CD14-positive monocyte (primary cell): ENCODE data around the gene NEURL1B. TPM values are rescaled to one million over a fixed set of nuclear protein-coding genes. Genes with fewer than 3 reads are reported as not detected.
A peak's percentile ranks its signal among the peaks of the same experiment; 100 is the strongest.

Source experiments
- DNase-seq, 3 donors: peaks; one replicate each; pipeline ENCODE4 v3.0.0-alpha.2; 2011 to 2022
- H2AFZ ChIP-seq: 2 replicates; pipeline ENCODE4 v1.6.0; 2012; ENCODE audit warnings: mild to moderate bottlenecking, low read depth, low read length, inconsistent platforms; ENCODE audit not compliant: insufficient read depth, poor library complexity, severe bottlenecking
- H3K27ac ChIP-seq, 2 donors: 1 replicate in 1 of 2; 2 replicates in 1 of 2; pipeline ENCODE4 v1.5.1; 2012 to 2013; ENCODE audit warnings: low read length in 2 of 2, control low read depth in 1 of 2, inconsistent platforms in 1 of 2, low read depth in 1 of 2, mild to moderate bottlenecking in 1 of 2
- H3K27me3 ChIP-seq, 2 donors: one replicate each; pipeline versions ENCODE4 v1.6.0 to v1.6.1; 2011 to 2013; ENCODE audit warnings: low read length in 2 of 2; ENCODE audit not compliant: control insufficient read depth in 2 of 2, insufficient read depth in 2 of 2
- H3K36me3 ChIP-seq, 2 donors: replicated peaks in 1 of 2; 1 replicate in 1 of 2; 2 replicates in 1 of 2; pipeline versions ENCODE4 v1.5.1 to v1.6.1; 2012 to 2013; ENCODE audit warnings: low read length in 2 of 2, control low read depth in 1 of 2, inconsistent platforms in 1 of 2, mild to moderate bottlenecking in 1 of 2; ENCODE audit not compliant: insufficient read depth in 2 of 2, control insufficient read depth in 1 of 2
- H3K4me1 ChIP-seq, 2 donors: 1 replicate in 1 of 2; 2 replicates in 1 of 2; pipeline versions ENCODE4 v1.5.1 to v1.6.1; 2012 to 2013; ENCODE audit warnings: low read length in 2 of 2, control low read depth in 1 of 2, inconsistent platforms in 1 of 2, mild to moderate bottlenecking in 1 of 2, moderate library complexity in 1 of 2; ENCODE audit not compliant: insufficient read depth in 2 of 2, control insufficient read depth in 1 of 2
- H3K4me2 ChIP-seq: replicated peaks from 2 replicates; pipeline ENCODE3; 2012; ENCODE audit warnings: low read length, moderate library complexity, mild to moderate bottlenecking; ENCODE audit not compliant: poor library complexity, severe bottlenecking; ENCODE audit errors: extremely low read depth
- H3K4me3 ChIP-seq, 3 experiments: fragments of 200-600 bp in 1 of 3; sonication (generic) in 1 of 3; replicated peaks in 1 of 3; 1 replicate in 2 of 3; 2 replicates in 1 of 3; pipeline ENCODE4 v1.5.1; 2011 to 2013; ENCODE audit warnings: low read length in 3 of 3, mild to moderate bottlenecking in 3 of 3, control low read depth in 2 of 3, low read depth in 2 of 3, inconsistent platforms in 1 of 3, moderate library complexity in 1 of 3
- H3K79me2 ChIP-seq: 2 replicates; pipeline ENCODE4 v1.6.0; 2012; ENCODE audit warnings: mild to moderate bottlenecking, control low read depth, inconsistent platforms, low read length, moderate library complexity; ENCODE audit not compliant: insufficient read depth
- H3K9ac ChIP-seq: 2 replicates; pipeline ENCODE4 v1.6.0; 2017; ENCODE audit warnings: low read length, mild to moderate bottlenecking; ENCODE audit not compliant: insufficient read depth, poor library complexity, severe bottlenecking
- H3K9me3 ChIP-seq, 2 donors: replicated peaks in 1 of 2; 1 replicate in 1 of 2; 2 replicates in 1 of 2; pipeline versions ENCODE4 v1.5.1 to v1.6.1; 2012 to 2013; ENCODE audit warnings: low read length in 2 of 2, control low read depth in 1 of 2; ENCODE audit not compliant: control insufficient read depth in 1 of 2, insufficient read depth in 1 of 2
- H4K20me1 ChIP-seq: 2 replicates; pipeline ENCODE4 v1.6.0; 2012; ENCODE audit warnings: mild to moderate bottlenecking, low read length, control low read depth, moderate library complexity; ENCODE audit not compliant: insufficient read depth
- H3K27ac Mint-ChIP-seq, 7 donors: one replicate each; pipeline ENCODE4 v1.8.0; 2020; ENCODE audit warnings: mild to moderate bottlenecking in 7 of 7, mixed read lengths in 7 of 7, moderate library complexity in 6 of 7, inconsistent platforms in 2 of 7
- H3K27me3 Mint-ChIP-seq, 3 donors: one replicate each; pipeline ENCODE4 v1.8.0; 2021 to 2022; ENCODE audit warnings: low read depth in 3 of 3, mild to moderate bottlenecking in 3 of 3, mixed read lengths in 3 of 3, moderate library complexity in 3 of 3, inconsistent platforms in 1 of 3
- H3K36me3 Mint-ChIP-seq, 2 donors: one replicate each; pipeline ENCODE4 v1.8.0; 2020; ENCODE audit warnings: mixed read lengths in 2 of 2, inconsistent platforms in 1 of 2, mild to moderate bottlenecking in 1 of 2
- H3K4me1 Mint-ChIP-seq: one replicate; pipeline ENCODE4 v1.8.0; 2020; ENCODE audit warnings: mild to moderate bottlenecking, mixed read lengths
- H3K4me3 Mint-ChIP-seq, 2 donors: one replicate each; pipeline ENCODE4 v1.8.0; 2020; ENCODE audit warnings: mild to moderate bottlenecking in 2 of 2, mixed read lengths in 2 of 2, moderate library complexity in 1 of 2
- H3K9me3 Mint-ChIP-seq, 7 donors: one replicate each; pipeline ENCODE4 v1.8.0; 2020 to 2022; ENCODE audit warnings: mixed read lengths in 7 of 7, mild to moderate bottlenecking in 6 of 7, moderate library complexity in 6 of 7, inconsistent platforms in 2 of 7
- WGBS: methylation state at CpG from one replicate; pipeline ENCODE4 v1.1.5; 2013; ENCODE audit warnings: missing lambda C conversion rate; ENCODE audit not compliant: insufficient coverage; 5-methylcytosine and 5-hydroxymethylcytosine counted together
- intact Hi-C, 2 donors: fragments of 100-400 bp; cut with micrococcal nuclease; formaldehyde crosslinking; loops; one replicate each; pipeline versions ENCODE4 v1.15.0 to v1.15.1; 2023
- polyA plus RNA-seq, 3 donors: library from polyadenylated mRNA; depleted of rRNA in 1 of 3; unstranded in 2 of 3; stranded (reverse) in 1 of 3; fragments of 300-500 nt in 2 of 3; fragments of >200 nt in 1 of 3; fragmentation: Illumina TruSeq in 2 of 3; gene quantifications; 1 replicate in 2 of 3; 2 replicates in 1 of 3; pipeline ENCODE4 v1.2.3, GENCODE V29; 2012 to 2021
- TF ChIP-seq, protein P1 (sequence below): fragments of 200-600 bp; IDR thresholded peaks from one replicate; pipeline ENCODE4 v1.8.0; 2022; ENCODE audit warnings: antibody characterized with exemption, mild to moderate bottlenecking

NEURL1B gene
- polyA plus RNA-seq, 3 donors, result 0.01 TPM; not detected in 2

DNA sequence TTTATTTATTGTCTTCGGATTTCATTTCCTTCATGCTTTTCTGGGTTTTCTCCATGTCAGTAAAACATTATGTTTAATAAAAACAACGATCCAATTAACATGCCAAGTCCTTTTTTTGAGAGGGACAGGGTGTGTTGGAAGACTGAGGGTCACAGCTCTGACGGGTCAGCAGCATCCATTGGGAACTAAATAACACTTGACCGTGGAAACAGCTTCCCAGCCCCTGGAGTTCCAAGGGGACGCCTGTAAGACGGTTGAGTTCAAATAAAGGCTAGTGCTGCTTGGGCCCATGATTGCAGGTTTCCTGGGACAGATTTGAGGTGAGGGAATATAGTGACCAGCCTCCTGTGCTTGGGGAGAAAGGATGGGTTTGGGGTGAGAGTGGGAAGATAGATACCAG is 30.4 kb upstream of the NEURL1B start:
- no peaks in the 10 kb centered on the region for H3K79me2 ChIP-seq
- WGBS, result 91% methylated on average over 4 of the region's 6 CpGs
- Mint-ChIP-seq H3K4me3 (no peak overlapping the region), H3K36me3 (no peaks in the 10 kb centered on the region), H3K27me3 (peaks cover 6 to 10% (median 7%) of the 10 kb centered on the region in 3 donors), H3K4me1 (no peaks in the 10 kb centered on the region), H3K9me3 (peaks cover 0 to 15% (median 9%) of the 10 kb centered on the region in 7 donors), H3K27ac (no peak overlapping the region)
- peaks cover 0 to 7% of the 10 kb centered on the region in 2 donors for H3K9me3 ChIP-seq
- H3K27me3 ChIP-seq, result no peaks in the 10 kb centered on the region
- H4K20me1 ChIP-seq, result no peaks in the 10 kb centered on the region
- no peak overlapping the region for H3K27ac ChIP-seq
- H3K4me3 ChIP-seq, result no peak overlapping the region
- DNase-seq, result no peak
- H2AFZ ChIP-seq, result no peak overlapping the region
- intact Hi-C loops, result no loop called here
- no peak overlapping the region for H3K9ac ChIP-seq
- H3K4me1 ChIP-seq, result no peaks in the 10 kb centered on the region
- no peak overlapping the region for H3K4me2 ChIP-seq
- TF ChIP-seq, protein P1, sequence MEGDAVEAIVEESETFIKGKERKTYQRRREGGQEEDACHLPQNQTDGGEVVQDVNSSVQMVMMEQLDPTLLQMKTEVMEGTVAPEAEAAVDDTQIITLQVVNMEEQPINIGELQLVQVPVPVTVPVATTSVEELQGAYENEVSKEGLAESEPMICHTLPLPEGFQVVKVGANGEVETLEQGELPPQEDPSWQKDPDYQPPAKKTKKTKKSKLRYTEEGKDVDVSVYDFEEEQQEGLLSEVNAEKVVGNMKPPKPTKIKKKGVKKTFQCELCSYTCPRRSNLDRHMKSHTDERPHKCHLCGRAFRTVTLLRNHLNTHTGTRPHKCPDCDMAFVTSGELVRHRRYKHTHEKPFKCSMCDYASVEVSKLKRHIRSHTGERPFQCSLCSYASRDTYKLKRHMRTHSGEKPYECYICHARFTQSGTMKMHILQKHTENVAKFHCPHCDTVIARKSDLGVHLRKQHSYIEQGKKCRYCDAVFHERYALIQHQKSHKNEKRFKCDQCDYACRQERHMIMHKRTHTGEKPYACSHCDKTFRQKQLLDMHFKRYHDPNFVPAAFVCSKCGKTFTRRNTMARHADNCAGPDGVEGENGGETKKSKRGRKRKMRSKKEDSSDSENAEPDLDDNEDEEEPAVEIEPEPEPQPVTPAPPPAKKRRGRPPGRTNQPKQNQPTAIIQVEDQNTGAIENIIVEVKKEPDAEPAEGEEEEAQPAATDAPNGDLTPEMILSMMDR, result no peak
- no peaks in the 10 kb centered on the region for H3K36me3 ChIP-seq

- H4K20me1 ChIP-seq, result no peaks in the 10 kb centered on the region
- H3K36me3 ChIP-seq, result no peaks in the 10 kb centered on the region
- no peak overlapping the region for H3K9ac ChIP-seq
- Mint-ChIP-seq H3K36me3 (no peaks in the 10 kb centered on the region), H3K4me1 (no peaks in the 10 kb centered on the region), H3K4me3 (no peak overlapping the region), H3K27ac (peak overlapping the region in 1 of 7 donors; percentile 23), H3K27me3 (peaks cover 5 to 9% (median 7%) of the 10 kb centered on the region in 3 donors), H3K9me3 (peaks cover 0 to 8% (median 2%) of the 10 kb centered on the region in 7 donors)
- DNase-seq, result no peak
- H3K27ac ChIP-seq, result no peak overlapping the region
- TF ChIP-seq, protein P1, result no peak
- 94% methylated on average over 6 of the region's 8 CpGs for WGBS
- H3K4me3 ChIP-seq, result no peak overlapping the region
- intact Hi-C loops, result no loop called here
- no peaks in the 10 kb centered on the region for H3K79me2 ChIP-seq
- no peak overlapping the region for H2AFZ ChIP-seq
- no peaks in the 10 kb centered on the region for H3K27me3 ChIP-seq
- no peaks in the 10 kb centered on the region for H3K9me3 ChIP-seq
- no peak overlapping the region for H3K4me2 ChIP-seq
- H3K4me1 ChIP-seq, result no peaks in the 10 kb centered on the region
These were observed 29.1 kb upstream of the NEURL1B start for GRCh38 chr5:172611913-172612312.
